OCI-LY7 (cell line): ENCODE data around the gene CHODL. TPM values are rescaled to one million over a fixed set of nuclear protein-coding genes. Genes with fewer than 3 reads are reported as not detected.

Experiments
- BruUV-seq: library from RNA; stranded (reverse); fragments of 400-500 nt; replicated peaks from 2 replicates; lab custom pipeline; 2021; lab: Mats Ljungman, UMichigan
- CTCF ChIA-PET: fragments of 300-600 bp; sonication (Branson Sonifier 250); formaldehyde crosslinking; loops from one replicate; lab custom pipeline; 2022; ENCODE audit warnings: antibody characterized with exemption; ENCODE audit not compliant: unreplicated experiment; lab: Charles Lee
- POLR2A ChIA-PET: fragments of 300-600 bp; sonication (Branson Sonifier 250); formaldehyde crosslinking; loops from one replicate; lab custom pipeline; 2022; ENCODE audit warnings: antibody characterized with exemption; lab: Charles Lee
- DNase-seq: peaks from one replicate; pipeline ENCODE4 v3.0.0-alpha.2; 2015; ENCODE audit warnings: low spot score
- H2AFZ ChIP-seq: fragments of 200-600 bp; sonication (generic), shearing (Covaris generic); 2 replicates; pipeline ENCODE4 v1.6.1; 2014; ENCODE audit warnings: mild to moderate bottlenecking, antibody characterized with exemption, low read length, moderate library complexity
- H3K27ac ChIP-seq: fragments of 200-600 bp; sonication (generic); 2 replicates; pipeline ENCODE4 v1.5.1; 2014; ENCODE audit warnings: mixed run types, low read depth, mild to moderate bottlenecking, moderate library complexity, low read length, inconsistent platforms; ENCODE audit not compliant: poor library complexity, severe bottlenecking
- H3K36me3 ChIP-seq: fragments of 200-600 bp; sonication (generic); 2 replicates; pipeline ENCODE4 v1.6.1; 2014; ENCODE audit warnings: mild to moderate bottlenecking, antibody characterized with exemption, low read length, moderate library complexity, mixed read lengths; ENCODE audit not compliant: insufficient read depth
- H3K4me1 ChIP-seq: fragments of 200-600 bp; sonication (generic); 2 replicates; pipeline ENCODE4 v1.5.1; 2014; ENCODE audit warnings: mild to moderate bottlenecking, low read length; ENCODE audit not compliant: insufficient read depth, poor library complexity, severe bottlenecking
- H3K4me2 ChIP-seq: fragments of 200-600 bp; sonication (generic); 2 replicates; pipeline ENCODE4 v1.6.1; 2014; ENCODE audit warnings: mild to moderate bottlenecking, low read length
- H3K4me3 ChIP-seq: fragments of 200-600 bp; sonication (generic); 2 replicates; pipeline ENCODE4 v1.5.1; 2014; ENCODE audit warnings: mild to moderate bottlenecking, low read depth, low read length; ENCODE audit not compliant: poor library complexity, severe bottlenecking
- H3K79me2 ChIP-seq: fragments of 200-600 bp; sonication (generic); 2 replicates; pipeline ENCODE4 v1.6.1; 2016; ENCODE audit warnings: low read depth, mild to moderate bottlenecking, low read length, moderate library complexity, mixed read lengths; ENCODE audit not compliant: insufficient read depth
- H3K9me2 ChIP-seq: fragments of 200-600 bp; sonication (generic); 2 replicates; pipeline ENCODE4 v1.6.1; 2016; ENCODE audit warnings: mild to moderate bottlenecking, low read length, mixed read lengths; ENCODE audit not compliant: insufficient read depth
- H3K9me3 ChIP-seq: fragments of 200-600 bp; sonication (generic); 2 replicates; pipeline ENCODE4 v1.6.1; 2014; ENCODE audit warnings: mild to moderate bottlenecking, mixed run types, low read length, mixed read lengths
- H4K20me1 ChIP-seq: fragments of 200-600 bp; sonication (generic); 2 replicates; pipeline ENCODE4 v1.6.1; 2014; ENCODE audit warnings: mild to moderate bottlenecking, antibody characterized with exemption, low read length, moderate library complexity, mixed read lengths; ENCODE audit not compliant: insufficient read depth
- CTCF ChIP-seq: fragments of 200-600 bp; sonication (generic); conservative IDR thresholded peaks from 2 replicates; pipeline ENCODE4 v1.5.1; 2014; ENCODE audit warnings: mild to moderate bottlenecking, antibody characterized with exemption, low read length, moderate library complexity, mixed read lengths
- EZH2phosphoT487 ChIP-seq: fragments of 200-600 bp; sonication (generic); IDR thresholded peaks from 2 replicates; pipeline ENCODE4 v1.6.1; 2018; ENCODE audit warnings: low read depth, borderline replicate concordance, mild to moderate bottlenecking, mixed run types, antibody characterized with exemption, low read length, moderate library complexity, mixed read lengths
- intact Hi-C: fragments of 100-400 bp; cut with micrococcal nuclease; formaldehyde crosslinking; loops from one replicate; pipeline ENCODE4 v1.10.0; 2022; ENCODE audit not compliant: unreplicated experiment
- total RNA-seq, 2 experiments: library from RNA; depleted of rRNA in 1 of 2; stranded (reverse); fragments of >200 nt in 1 of 2; shearing (Covaris generic) in 1 of 2; gene quantifications; 2 replicates each; pipeline ENCODE4 v1.2.3, GENCODE V29; 2014 to 2022

Gene CHODL
- total RNA-seq, 2 experiments from 2014 or later, result not detected

GRCh38 chr21:18274370-18274769, 29.7 kb downstream of the CHODL start:
- CTCF ChIA-PET, result no interaction called here
- H3K4me1 ChIP-seq, result no peaks in the 10 kb centered on the region
- TF ChIP-seq CTCF, result no peak
- TF ChIP-seq EZH2phosphoT487, result no peak
- POLR2A ChIA-PET, result interaction anchor here (0.7 kb wide), 2 partner anchors 61 to 1295 kb away, joined by 3 read pairs; no protein-coding TSS in a partner anchor
- no peaks in the 10 kb centered on the region for H3K9me3 ChIP-seq
- DNase-seq, result no peak
- no peaks in the 10 kb centered on the region for H4K20me1 ChIP-seq
- H3K36me3 ChIP-seq, result no peaks in the 10 kb centered on the region
- intact Hi-C loops, result no loop called here
- H3K27ac ChIP-seq, result no peak overlapping the region
- no peaks in the 10 kb centered on the region for H3K9me2 ChIP-seq
- BruUV-seq, result no TSS peak
- no peaks in the 10 kb centered on the region for H3K79me2 ChIP-seq
- H2AFZ ChIP-seq, result no peak overlapping the region
- no peak overlapping the region for H3K4me2 ChIP-seq
- H3K4me3 ChIP-seq, result no peak overlapping the region

GRCh38 chr21:18275781-18276180, 31.1 kb downstream of the CHODL start:
- BruUV-seq, result no TSS peak
- H3K27ac ChIP-seq, result no peak overlapping the region

More at GRCh38 chr21:18275781-18276180, 31.1 kb downstream of the CHODL start:
- no peaks in the 10 kb centered on the region for H4K20me1 ChIP-seq
- H3K9me3 ChIP-seq, result no peaks in the 10 kb centered on the region
- no peak overlapping the region for H3K4me3 ChIP-seq
- H3K36me3 ChIP-seq, result no peaks in the 10 kb centered on the region
- H3K9me2 ChIP-seq, result no peaks in the 10 kb centered on the region
- H3K4me2 ChIP-seq, result no peak overlapping the region
- H2AFZ ChIP-seq, result no peak overlapping the region
- POLR2A ChIA-PET, result interaction anchor here (0.8 to 0.9 kb wide), 2 partner anchors 8 to 1364 kb away, joined by 3 read pairs; no protein-coding TSS in a partner anchor
- TF ChIP-seq CTCF, result no peak
- TF ChIP-seq EZH2phosphoT487, result no peak
- no peaks in the 10 kb centered on the region for H3K79me2 ChIP-seq
- DNase-seq, result no peak
- no peaks in the 10 kb centered on the region for H3K4me1 ChIP-seq
- intact Hi-C loops, result no loop called here
- CTCF ChIA-PET, result no interaction called here
